ENCODE data around the gene LYRM4.

LYRM4 gene

GRCh38 chr6:5164092-5164491, 96.7 kb downstream of the LYRM4 start:
- Histone ChIP-seq H3K4me1 (ENCODE audit: control insufficient read depth, insufficient read depth, low read length) (peaks cover 6% of the 10 kb centered on the region), H3K9ac (ENCODE audit: low read length) (no peak overlapping the region), H3K27me3 (replicated peaks; ENCODE audit: control insufficient read depth, insufficient read depth, low read length) (no peaks in the 10 kb centered on the region), H3K4me3 (ENCODE audit: low read length) (no peak overlapping the region), H3K36me3 (ENCODE audit: control insufficient read depth, insufficient read depth, low read length, severe bottlenecking) (no peaks in the 10 kb centered on the region), H3K9me3 (ENCODE audit: control insufficient read depth, low read length) (no peaks in the 10 kb centered on the region)
- DNase-seq (ENCODE audit: low read depth): no peak

GRCh38 chr6:5163247-5163646, 97.5 kb downstream of the LYRM4 start:
- no peaks in the 10 kb centered on the region for H3K36me3 ChIP-seq (ENCODE audit: control insufficient read depth, insufficient read depth, low read length, severe bottlenecking)

GRCh38 chr6:5162355-5162754, 98.4 kb downstream of the LYRM4 start:
- no peak for DNase-seq (ENCODE audit: low read depth)
- no peaks in the 10 kb centered on the region for H3K9me3 ChIP-seq (ENCODE audit: control insufficient read depth, low read length)
- peaks cover 2% of the 10 kb centered on the region for H3K4me1 ChIP-seq (ENCODE audit: control insufficient read depth, insufficient read depth, low read length)

More at GRCh38 chr6:5163247-5163646, 97.5 kb downstream of the LYRM4 start:
- Histone ChIP-seq H3K9ac (ENCODE audit: low read length) (no peak overlapping the region), H3K9me3 (ENCODE audit: control insufficient read depth, low read length) (no peaks in the 10 kb centered on the region), H3K4me1 (ENCODE audit: control insufficient read depth, insufficient read depth, low read length) (peaks cover 6% of the 10 kb centered on the region), H3K4me3 (ENCODE audit: low read length) (no peak overlapping the region), H3K27me3 (replicated peaks; ENCODE audit: control insufficient read depth, insufficient read depth, low read length) (no peaks in the 10 kb centered on the region)
- DNase-seq (ENCODE audit: low read depth): no peak

GRCh38 chr6:5160206-5160605, 100.5 kb downstream of the LYRM4 start:
- no peak for DNase-seq (ENCODE audit: low read depth)
- H3K4me3 ChIP-seq (ENCODE audit: low read length): no peak overlapping the region
- no peaks in the 10 kb centered on the region for H3K27me3 ChIP-seq (replicated peaks; ENCODE audit: control insufficient read depth, insufficient read depth, low read length)
- H3K4me1 ChIP-seq (ENCODE audit: control insufficient read depth, insufficient read depth, low read length): peaks cover 4% of the 10 kb centered on the region
- no peaks in the 10 kb centered on the region for H3K9me3 ChIP-seq (ENCODE audit: control insufficient read depth, low read length)
- H3K36me3 ChIP-seq (ENCODE audit: control insufficient read depth, insufficient read depth, low read length, severe bottlenecking): no peaks in the 10 kb centered on the region
- H3K9ac ChIP-seq (ENCODE audit: low read length): no peak overlapping the region

More at GRCh38 chr6:5162355-5162754, 98.4 kb downstream of the LYRM4 start:
- no peaks in the 10 kb centered on the region for H3K27me3 ChIP-seq (replicated peaks; ENCODE audit: control insufficient read depth, insufficient read depth, low read length)
- no peaks in the 10 kb centered on the region for H3K36me3 ChIP-seq (ENCODE audit: control insufficient read depth, insufficient read depth, low read length, severe bottlenecking)
- no peak overlapping the region for H3K9ac ChIP-seq (ENCODE audit: low read length)
- H3K4me3 ChIP-seq (ENCODE audit: low read length): no peak overlapping the region

GRCh38 chr6:5159162-5159561, 101.6 kb downstream of the LYRM4 start:
- no peak overlapping the region for H3K4me3 ChIP-seq (ENCODE audit: low read length)
- no peaks in the 10 kb centered on the region for H3K27me3 ChIP-seq (replicated peaks; ENCODE audit: control insufficient read depth, insufficient read depth, low read length)
- no peak for DNase-seq (ENCODE audit: low read depth)
- H3K4me1 ChIP-seq (ENCODE audit: control insufficient read depth, insufficient read depth, low read length): peaks cover 4% of the 10 kb centered on the region
- no peaks in the 10 kb centered on the region for H3K36me3 ChIP-seq (ENCODE audit: control insufficient read depth, insufficient read depth, low read length, severe bottlenecking)
- H3K9me3 ChIP-seq (ENCODE audit: control insufficient read depth, low read length): no peaks in the 10 kb centered on the region
- no peak overlapping the region for H3K9ac ChIP-seq (ENCODE audit: low read length)

GRCh38 chr6:5158180-5158579, 102.6 kb downstream of the LYRM4 start:
- Histone ChIP-seq H3K36me3 (ENCODE audit: control insufficient read depth, insufficient read depth, low read length, severe bottlenecking) (no peaks in the 10 kb centered on the region), H3K4me1 (ENCODE audit: control insufficient read depth, insufficient read depth, low read length) (peaks cover 4% of the 10 kb centered on the region), H3K9ac (ENCODE audit: low read length) (no peak overlapping the region), H3K4me3 (ENCODE audit: low read length) (no peak overlapping the region), H3K27me3 (replicated peaks; ENCODE audit: control insufficient read depth, insufficient read depth, low read length) (no peaks in the 10 kb centered on the region), H3K9me3 (ENCODE audit: control insufficient read depth, low read length) (no peaks in the 10 kb centered on the region)
- no peak for DNase-seq (ENCODE audit: low read depth)

GRCh38 chr6:5157621-5158138, 103.1 kb downstream of the LYRM4 start:
- Histone ChIP-seq H3K4me3 (ENCODE audit: low read length) (no peak overlapping the region), H3K9me3 (ENCODE audit: control insufficient read depth, low read length) (no peaks in the 10 kb centered on the region), H3K9ac (ENCODE audit: low read length) (no peak overlapping the region), H3K36me3 (ENCODE audit: control insufficient read depth, insufficient read depth, low read length, severe bottlenecking) (no peaks in the 10 kb centered on the region), H3K27me3 (replicated peaks; ENCODE audit: control insufficient read depth, insufficient read depth, low read length) (no peaks in the 10 kb centered on the region), H3K4me1 (ENCODE audit: control insufficient read depth, insufficient read depth, low read length) (peaks cover 4% of the 10 kb centered on the region)
- DNase-seq (ENCODE audit: low read depth): no peak

GRCh38 chr6:5156627-5157026, 104.1 kb downstream of the LYRM4 start:
- no peaks in the 10 kb centered on the region for H3K9me3 ChIP-seq (ENCODE audit: control insufficient read depth, low read length)
- H3K4me1 ChIP-seq (ENCODE audit: control insufficient read depth, insufficient read depth, low read length): peaks cover 11% of the 10 kb centered on the region
- H3K36me3 ChIP-seq (ENCODE audit: control insufficient read depth, insufficient read depth, low read length, severe bottlenecking): no peaks in the 10 kb centered on the region
- H3K9ac ChIP-seq (ENCODE audit: low read length): no peak overlapping the region
- no peaks in the 10 kb centered on the region for H3K27me3 ChIP-seq (replicated peaks; ENCODE audit: control insufficient read depth, insufficient read depth, low read length)
- no peak for DNase-seq (ENCODE audit: low read depth)
- no peak overlapping the region for H3K4me3 ChIP-seq (ENCODE audit: low read length)

- DNase-seq (ENCODE audit: low read depth): no peak
- no peak overlapping the region for H3K9ac ChIP-seq (ENCODE audit: low read length)
- peaks cover 15% of the 10 kb centered on the region for H3K4me1 ChIP-seq (ENCODE audit: control insufficient read depth, insufficient read depth, low read length)
- no peaks in the 10 kb centered on the region for H3K27me3 ChIP-seq (replicated peaks; ENCODE audit: control insufficient read depth, insufficient read depth, low read length)
- no peaks in the 10 kb centered on the region for H3K36me3 ChIP-seq (ENCODE audit: control insufficient read depth, insufficient read depth, low read length, severe bottlenecking)
- no peak overlapping the region for H3K4me3 ChIP-seq (ENCODE audit: low read length)
- no peaks in the 10 kb centered on the region for H3K9me3 ChIP-seq (ENCODE audit: control insufficient read depth, low read length)
These were observed 104.8 kb downstream of the LYRM4 start for GRCh38 chr6:5155906-5156305.

- no peak for DNase-seq (ENCODE audit: low read depth)
- H3K4me1 ChIP-seq (ENCODE audit: control insufficient read depth, insufficient read depth, low read length): peaks cover 15% of the 10 kb centered on the region
- no peaks in the 10 kb centered on the region for H3K9me3 ChIP-seq (ENCODE audit: control insufficient read depth, low read length)
- H3K27me3 ChIP-seq (replicated peaks; ENCODE audit: control insufficient read depth, insufficient read depth, low read length): no peaks in the 10 kb centered on the region
- no peaks in the 10 kb centered on the region for H3K36me3 ChIP-seq (ENCODE audit: control insufficient read depth, insufficient read depth, low read length, severe bottlenecking)
- H3K4me3 ChIP-seq (ENCODE audit: low read length): no peak overlapping the region
- no peak overlapping the region for H3K9ac ChIP-seq (ENCODE audit: low read length)
These were observed 107.6 kb downstream of the LYRM4 start for GRCh38 chr6:5153186-5153585.

GRCh38 chr6:5152460-5152859, 108.3 kb downstream of the LYRM4 start:
- H3K4me3 ChIP-seq (ENCODE audit: low read length): no peak overlapping the region
- H3K9me3 ChIP-seq (ENCODE audit: control insufficient read depth, low read length): no peaks in the 10 kb centered on the region
- no peak for DNase-seq (ENCODE audit: low read depth)
- H3K27me3 ChIP-seq (replicated peaks; ENCODE audit: control insufficient read depth, insufficient read depth, low read length): no peaks in the 10 kb centered on the region
- H3K9ac ChIP-seq (ENCODE audit: low read length): no peak overlapping the region
- peaks cover 15% of the 10 kb centered on the region for H3K4me1 ChIP-seq (ENCODE audit: control insufficient read depth, insufficient read depth, low read length)
- no peaks in the 10 kb centered on the region for H3K36me3 ChIP-seq (ENCODE audit: control insufficient read depth, insufficient read depth, low read length, severe bottlenecking)

- H3K9me3 ChIP-seq (ENCODE audit: control insufficient read depth, low read length): no peaks in the 10 kb centered on the region
- no peak overlapping the region for H3K4me3 ChIP-seq (ENCODE audit: low read length)
- H3K9ac ChIP-seq (ENCODE audit: low read length): peak overlapping the region; percentile 12
- H3K27me3 ChIP-seq (replicated peaks; ENCODE audit: control insufficient read depth, insufficient read depth, low read length): no peaks in the 10 kb centered on the region
- peak; percentile 58 for DNase-seq (ENCODE audit: low read depth)
- H3K36me3 ChIP-seq (ENCODE audit: control insufficient read depth, insufficient read depth, low read length, severe bottlenecking): no peaks in the 10 kb centered on the region
- peaks cover 15% of the 10 kb centered on the region for H3K4me1 ChIP-seq (ENCODE audit: control insufficient read depth, insufficient read depth, low read length)
These were observed 108.8 kb downstream of the LYRM4 start for GRCh38 chr6:5151955-5152401.
